ENCODE data around the gene PPM1F.

GRCh38 chr22:21952586-21953571 lies at the start of gene PPM1F:
- TF ChIP-seq POLR2AphosphoS5 (IDR thresholded peaks at IDR 0.05; ENCODE audit: borderline replicate concordance, low read depth, low read length) (peak; percentile 62; the same call in 1 of the 2 replicates), EZH2 (IDR thresholded peaks at IDR 0.05) (no peak)

All from SK-N-MC (cell line).